GM21717 (cell line): Measurements from ENCODE around the gene MYO1H.
"Not testable (repeated sequence)": the region's sequence is repeated elsewhere in the genome, so short reads cannot be mapped to it uniquely, and the experiment has no call there.

Experiments used
- ATAC-seq: cut with Tn5 transposase; IDR thresholded peaks from one replicate; pipeline ENCODE4 v1.9.1; 2021; ENCODE audit warnings: mild to moderate bottlenecking, moderate library complexity; ENCODE audit not compliant: unreplicated experiment

Gene MYO1H

GRCh38 chr12:109347589-109347988 is at the start of gene MYO1H:
MYO1H (plus strand) TSS chr12:109347900; CDS start chr12:109347961, 61 bp downstream.
- no peak for ATAC-seq

GRCh38 chr12:109299849-109300248 is 47.9 kb upstream of the MYO1H start:
- ATAC-seq, result no peak

- no peak for ATAC-seq
Measured at GRCh38 chr12:109301643-109302168, 46.0 kb upstream of the MYO1H start.

- no peak for ATAC-seq
Measured at GRCh38 chr12:109302358-109302757, 45.3 kb upstream of the MYO1H start.

GRCh38 chr12:109302770-109303169 is 44.9 kb upstream of the MYO1H start:
- no peak for ATAC-seq

- no peak for ATAC-seq
Measured at GRCh38 chr12:109304485-109304884, 43.2 kb upstream of the MYO1H start.

GRCh38 chr12:109305547-109305946 is 42.2 kb upstream of the MYO1H start:
- no peak for ATAC-seq

GRCh38 chr12:109307051-109307450 is 40.6 kb upstream of the MYO1H start:
- no peak for ATAC-seq

GRCh38 chr12:109308534-109309380 is 38.9 kb upstream of the MYO1H start, which contains the start of gene FOXN4:
FOXN4 (minus strand) TSS chr12:109309284; CDS start chr12:109308321, 963 bp downstream.
- ATAC-seq, result no peak

GRCh38 chr12:109309381-109310246 is 38.1 kb upstream of the MYO1H start:
- no peak for ATAC-seq

- ATAC-seq, result no peak
Measured at GRCh38 chr12:109310247-109311125, 37.2 kb upstream of the MYO1H start.

GRCh38 chr12:109321294-109321693 is 26.4 kb upstream of the MYO1H start:
- ATAC-seq, result not testable (repeated sequence)

GRCh38 chr12:109329003-109329402 is 18.7 kb upstream of the MYO1H start:
- no peak for ATAC-seq

- ATAC-seq, result no peak
Measured at GRCh38 chr12:109329686-109330085, 18.0 kb upstream of the MYO1H start.

- ATAC-seq, result no peak
Measured at GRCh38 chr12:109330282-109331230, 17.1 kb upstream of the MYO1H start.

GRCh38 chr12:109331301-109331952 is 16.3 kb upstream of the MYO1H start:
- no peak for ATAC-seq

- no peak for ATAC-seq
Measured at GRCh38 chr12:109334887-109335286, 12.8 kb upstream of the MYO1H start.

GRCh38 chr12:109336593-109336992 is 11.1 kb upstream of the MYO1H start:
- no peak for ATAC-seq

GRCh38 chr12:109343677-109344076 is 4.0 kb upstream of the MYO1H start:
- no peak for ATAC-seq
